Endothelial cell of umbilical vein (primary cell): Measurements from ENCODE around the gene HPSE2. TPM values are rescaled to one million over a fixed set of nuclear protein-coding genes. Genes with fewer than 3 reads are reported as not detected.

ENCODE experiments used
- BruUV-seq: library from RNA; stranded (reverse); fragments of 400-500 nt; replicated peaks from 2 replicates; lab custom pipeline; 2021; lab: Mats Ljungman, UMichigan
- CTCF ChIA-PET: fragments of 300-600, 350-600 bp; sonication (Branson Sonifier 250); formaldehyde crosslinking; loops from one replicate; lab custom pipeline; 2021; ENCODE audit warnings: antibody characterized with exemption, inconsistent platforms; lab: Charles Lee
- POLR2A ChIA-PET: fragments of 300-600, 350-600 bp; sonication (Branson Sonifier 250); formaldehyde crosslinking; loops from one replicate; lab custom pipeline; 2021; ENCODE audit warnings: antibody characterized with exemption, inconsistent platforms; lab: Charles Lee
- DNase-seq: peaks from one replicate; pipeline ENCODE4 v3.0.0-alpha.2; 2011; ENCODE audit warnings: low read depth, low spot score
- FAIRE-seq: peaks from 2 replicates; lab custom pipeline; 2011; peaks lifted over from hg19 to GRCh38; lab: Jason Lieb, UNC
- H2AFZ ChIP-seq: 2 replicates; pipeline ENCODE4 v1.6.0; 2012; ENCODE audit warnings: low read depth, low read length, control low read depth, inconsistent platforms
- H3K27ac ChIP-seq: 2 replicates; pipeline ENCODE4 v1.5.1; 2011; ENCODE audit warnings: low read depth, mild to moderate bottlenecking, control low read depth, low read length, moderate library complexity; ENCODE audit not compliant: insufficient read depth
- H3K27me3 ChIP-seq, 2 experiments: 2 replicates each; pipeline versions ENCODE4 v1.6.0 to v1.6.1; 2011; ENCODE audit warnings: low read length in 2 of 2, mixed read lengths in 1 of 2; ENCODE audit not compliant: control insufficient read depth in 2 of 2, insufficient read depth in 2 of 2
- H3K36me3 ChIP-seq, 2 experiments: 2 replicates in 1 of 2; 3 replicates in 1 of 2; pipeline ENCODE4 v1.5.1; 2011; ENCODE audit warnings: low read length in 2 of 2, mild to moderate bottlenecking in 1 of 2, moderate library complexity in 1 of 2; ENCODE audit not compliant: control insufficient read depth in 2 of 2, insufficient read depth in 2 of 2; ENCODE audit errors: extremely low read depth in 1 of 2
- H3K4me1 ChIP-seq: 3 replicates; pipeline ENCODE4 v1.5.1; 2011; ENCODE audit warnings: mild to moderate bottlenecking, low read length; ENCODE audit not compliant: control insufficient read depth, insufficient read depth; ENCODE audit errors: extremely low read depth
- H3K4me2 ChIP-seq: 2 replicates; pipeline ENCODE4 v1.6.1; 2011; ENCODE audit warnings: low read length, control low read depth, mixed read lengths; ENCODE audit not compliant: insufficient read depth
- H3K4me3 ChIP-seq, 3 experiments: fragments of 200-600 bp in 1 of 3; sonication (generic), shearing (Covaris generic) in 1 of 3; replicated peaks in 1 of 3; 2 replicates each; pipeline ENCODE4 v1.5.1; 2011 to 2016; ENCODE audit warnings: control low read depth in 3 of 3, low read length in 3 of 3, mild to moderate bottlenecking in 2 of 3, inconsistent platforms in 1 of 3, low read depth in 1 of 3, moderate library complexity in 1 of 3; ENCODE audit not compliant: insufficient read depth in 1 of 3
- H3K79me2 ChIP-seq: 2 replicates; pipeline ENCODE4 v1.6.0; 2012; ENCODE audit warnings: low read length, inconsistent platforms; ENCODE audit not compliant: control insufficient read depth, insufficient read depth
- H3K9ac ChIP-seq: replicated peaks from 2 replicates; pipeline ENCODE3; 2011; ENCODE audit warnings: low read length, control low read depth; ENCODE audit not compliant: insufficient read depth; ENCODE audit errors: extremely low read depth
- H3K9me1 ChIP-seq: replicated peaks from 3 replicates; pipeline ENCODE4 v1.6.0; 2011; ENCODE audit warnings: mild to moderate bottlenecking, low read length; ENCODE audit not compliant: control insufficient read depth, insufficient read depth; ENCODE audit errors: extremely low read depth
- H3K9me3 ChIP-seq: replicated peaks from 2 replicates; pipeline ENCODE4 v1.5.1; 2012; ENCODE audit warnings: low read length, inconsistent platforms; ENCODE audit not compliant: control insufficient read depth, insufficient read depth
- H4K20me1 ChIP-seq: replicated peaks from 2 replicates; pipeline ENCODE3; 2011; ENCODE audit warnings: mild to moderate bottlenecking, low read length; ENCODE audit not compliant: control insufficient read depth, insufficient read depth; ENCODE audit errors: extremely low read depth
- EZH2 ChIP-seq: IDR thresholded peaks from 2 replicates; pipeline ENCODE4 v1.6.1; 2012; ENCODE audit warnings: borderline replicate concordance, low read depth, mild to moderate bottlenecking, moderate library complexity, low read length, inconsistent platforms; ENCODE audit not compliant: severe bottlenecking
- FOS ChIP-seq: IDR thresholded peaks from 2 replicates; pipeline ENCODE4 v1.6.1; 2011; ENCODE audit warnings: mild to moderate bottlenecking, low read length, moderate library complexity, borderline replicate concordance; ENCODE audit not compliant: insufficient read depth
- JUN ChIP-seq: IDR thresholded peaks from 2 replicates; pipeline ENCODE4 v1.6.1; 2011; ENCODE audit warnings: borderline replicate concordance, low read depth; ENCODE audit not compliant: insufficient read length, insufficient read depth
- MAX ChIP-seq: IDR thresholded peaks from 2 replicates; pipeline ENCODE4 v1.6.1; 2011; ENCODE audit not compliant: insufficient read depth, insufficient read length
- MYC ChIP-seq: IDR thresholded peaks from one replicate; pipeline ENCODE4 v1.6.1; 2011; ENCODE audit warnings: mild to moderate bottlenecking, low read depth, low read length
- POLR2A ChIP-seq: IDR thresholded peaks from 2 replicates; pipeline ENCODE4 v1.6.1; 2012; ENCODE audit warnings: low read depth, mild to moderate bottlenecking, control low read depth, low read length
- POLR2AphosphoS5 ChIP-seq: IDR thresholded peaks from 2 replicates; pipeline ENCODE4 v1.6.1; 2012; ENCODE audit warnings: low read depth, mild to moderate bottlenecking, control low read depth, low read length, moderate library complexity; ENCODE audit not compliant: insufficient read depth
- dilution Hi-C: fragments of 300-500 bp; cut with MboI; formaldehyde crosslinking; loops from one replicate; pipeline ENCODE4 v1.15.0; 2019; ENCODE audit warnings: low sequenced_read_pairs; ENCODE audit not compliant: extremely low pct_ligation_motif_present
- intact Hi-C: fragments of 100-400 bp; cut with micrococcal nuclease; formaldehyde crosslinking; loops from one replicate; pipeline ENCODE4 v1.10.0; 2022
- polyA plus RNA-seq, 4 experiments: library from polyadenylated mRNA; depleted of rRNA in 3 of 4; stranded (reverse) in 3 of 4; unstranded in 1 of 4; fragments of >200 nt; gene quantifications; 2 replicates each; pipeline versions ENCODE4 v1.2.1 to v1.2.3, GENCODE V29; 2011 to 2012; ENCODE audit warnings: missing spikeins in 1 of 4
- total RNA-seq: library from RNA; stranded (reverse); gene quantifications from 2 replicates; pipeline ENCODE4 v1.2.3, GENCODE V29; 2021

Gene HPSE2
- total and polyA plus RNA-seq, 2 donors (not counting 3 experiments of a cell fraction or from before 2014, with no cell fraction given): not detected

GRCh38 chr10:99170116-99170675, 65.5 kb downstream of the HPSE2 start:
- CTCF ChIA-PET: no interaction called here
- Histone ChIP-seq H3K4me2 (no peak overlapping the region), H3K9me1 (no peaks in the 10 kb centered on the region), H3K27me3 (no peaks in the 10 kb centered on the region), H3K9ac (no peak overlapping the region), H3K4me1 (no peaks in the 10 kb centered on the region), H3K27ac (no peak overlapping the region), H3K79me2 (no peaks in the 10 kb centered on the region), H3K36me3 (no peaks in the 10 kb centered on the region), H3K9me3 (no peaks in the 10 kb centered on the region), H2AFZ (no peak overlapping the region), H4K20me1 (no peaks in the 10 kb centered on the region), H3K4me3 (no peak overlapping the region)
- DNase-seq (no peak), FAIRE-seq (no peak)
- TF ChIP-seq MAX: no peak
- TF ChIP-seq EZH2: no peak
- TF ChIP-seq JUN: no peak
- no peak for TF ChIP-seq POLR2AphosphoS5
- TF ChIP-seq FOS: no peak
- no peak for TF ChIP-seq POLR2A
- no peak for TF ChIP-seq MYC
- BruUV-seq: no TSS peak
- intact Hi-C loops: loop anchor here (5.0 kb wide), 1 partner anchor 703 kb away; no protein-coding TSS in a partner anchor
- POLR2A ChIA-PET: no interaction called here
- dilution Hi-C loops: no loop called here

- CTCF ChIA-PET: no interaction called here
- POLR2A ChIA-PET: no interaction called here
- no TSS peak for BruUV-seq
- Histone ChIP-seq H3K36me3 (no peaks in the 10 kb centered on the region), H3K4me3 (no peak overlapping the region), H2AFZ (no peak overlapping the region), H4K20me1 (no peaks in the 10 kb centered on the region), H3K79me2 (no peaks in the 10 kb centered on the region), H3K9ac (no peak overlapping the region), H3K9me3 (no peaks in the 10 kb centered on the region), H3K27ac (no peak overlapping the region), H3K4me2 (no peak overlapping the region), H3K4me1 (no peaks in the 10 kb centered on the region), H3K9me1 (no peaks in the 10 kb centered on the region), H3K27me3 (no peaks in the 10 kb centered on the region)
- intact Hi-C loops (no loop called here), dilution Hi-C loops (no loop called here)
- no peak for TF ChIP-seq POLR2AphosphoS5
- DNase-seq: no peak
- FAIRE-seq: no peak
Observed at GRCh38 chr10:99161165-99161564, 74.5 kb downstream of the HPSE2 start.
